CD14-positive monocyte (primary cell): ENCODE data around the gene PSMG1. TPM values are rescaled to one million over a fixed set of nuclear protein-coding genes. Genes with fewer than 3 reads are reported as not detected.
"Not testable (repeated sequence)": the region's sequence is repeated elsewhere in the genome, so short reads cannot be mapped to it uniquely, and the experiment has no call there.

Source experiments
- DNase-seq, 3 donors: peaks; one replicate each; pipeline ENCODE4 v3.0.0-alpha.2; 2011 to 2022
- H2AFZ ChIP-seq: 2 replicates; pipeline ENCODE4 v1.6.0; 2012; ENCODE audit warnings: mild to moderate bottlenecking, low read depth, low read length, inconsistent platforms; ENCODE audit not compliant: insufficient read depth, poor library complexity, severe bottlenecking
- H3K27ac ChIP-seq, 2 donors: 1 replicate in 1 of 2; 2 replicates in 1 of 2; pipeline ENCODE4 v1.5.1; 2012 to 2013; ENCODE audit warnings: low read length in 2 of 2, control low read depth in 1 of 2, inconsistent platforms in 1 of 2, low read depth in 1 of 2, mild to moderate bottlenecking in 1 of 2
- H3K27me3 ChIP-seq, 2 donors: one replicate each; pipeline versions ENCODE4 v1.6.0 to v1.6.1; 2011 to 2013; ENCODE audit warnings: low read length in 2 of 2; ENCODE audit not compliant: control insufficient read depth in 2 of 2, insufficient read depth in 2 of 2
- H3K36me3 ChIP-seq, 2 donors: replicated peaks in 1 of 2; 1 replicate in 1 of 2; 2 replicates in 1 of 2; pipeline versions ENCODE4 v1.5.1 to v1.6.1; 2012 to 2013; ENCODE audit warnings: low read length in 2 of 2, control low read depth in 1 of 2, inconsistent platforms in 1 of 2, mild to moderate bottlenecking in 1 of 2; ENCODE audit not compliant: insufficient read depth in 2 of 2, control insufficient read depth in 1 of 2
- H3K4me1 ChIP-seq, 2 donors: 1 replicate in 1 of 2; 2 replicates in 1 of 2; pipeline versions ENCODE4 v1.5.1 to v1.6.1; 2012 to 2013; ENCODE audit warnings: low read length in 2 of 2, control low read depth in 1 of 2, inconsistent platforms in 1 of 2, mild to moderate bottlenecking in 1 of 2, moderate library complexity in 1 of 2; ENCODE audit not compliant: insufficient read depth in 2 of 2, control insufficient read depth in 1 of 2
- H3K4me2 ChIP-seq: replicated peaks from 2 replicates; pipeline ENCODE3; 2012; ENCODE audit warnings: low read length, moderate library complexity, mild to moderate bottlenecking; ENCODE audit not compliant: poor library complexity, severe bottlenecking; ENCODE audit errors: extremely low read depth
- H3K4me3 ChIP-seq, 3 experiments: fragments of 200-600 bp in 1 of 3; sonication (generic) in 1 of 3; replicated peaks in 1 of 3; 1 replicate in 2 of 3; 2 replicates in 1 of 3; pipeline ENCODE4 v1.5.1; 2011 to 2013; ENCODE audit warnings: low read length in 3 of 3, mild to moderate bottlenecking in 3 of 3, control low read depth in 2 of 3, low read depth in 2 of 3, inconsistent platforms in 1 of 3, moderate library complexity in 1 of 3
- H3K79me2 ChIP-seq: 2 replicates; pipeline ENCODE4 v1.6.0; 2012; ENCODE audit warnings: mild to moderate bottlenecking, control low read depth, inconsistent platforms, low read length, moderate library complexity; ENCODE audit not compliant: insufficient read depth
- H3K9ac ChIP-seq: 2 replicates; pipeline ENCODE4 v1.6.0; 2017; ENCODE audit warnings: low read length, mild to moderate bottlenecking; ENCODE audit not compliant: insufficient read depth, poor library complexity, severe bottlenecking
- H3K9me3 ChIP-seq, 2 donors: replicated peaks in 1 of 2; 1 replicate in 1 of 2; 2 replicates in 1 of 2; pipeline versions ENCODE4 v1.5.1 to v1.6.1; 2012 to 2013; ENCODE audit warnings: low read length in 2 of 2, control low read depth in 1 of 2; ENCODE audit not compliant: control insufficient read depth in 1 of 2, insufficient read depth in 1 of 2
- H4K20me1 ChIP-seq: 2 replicates; pipeline ENCODE4 v1.6.0; 2012; ENCODE audit warnings: mild to moderate bottlenecking, low read length, control low read depth, moderate library complexity; ENCODE audit not compliant: insufficient read depth
- H3K27ac Mint-ChIP-seq, 7 donors: one replicate each; pipeline ENCODE4 v1.8.0; 2020; ENCODE audit warnings: mild to moderate bottlenecking in 7 of 7, mixed read lengths in 7 of 7, moderate library complexity in 6 of 7, inconsistent platforms in 2 of 7
- H3K27me3 Mint-ChIP-seq, 3 donors: one replicate each; pipeline ENCODE4 v1.8.0; 2021 to 2022; ENCODE audit warnings: low read depth in 3 of 3, mild to moderate bottlenecking in 3 of 3, mixed read lengths in 3 of 3, moderate library complexity in 3 of 3, inconsistent platforms in 1 of 3
- H3K36me3 Mint-ChIP-seq, 2 donors: one replicate each; pipeline ENCODE4 v1.8.0; 2020; ENCODE audit warnings: mixed read lengths in 2 of 2, inconsistent platforms in 1 of 2, mild to moderate bottlenecking in 1 of 2
- H3K4me1 Mint-ChIP-seq: one replicate; pipeline ENCODE4 v1.8.0; 2020; ENCODE audit warnings: mild to moderate bottlenecking, mixed read lengths
- H3K4me3 Mint-ChIP-seq, 2 donors: one replicate each; pipeline ENCODE4 v1.8.0; 2020; ENCODE audit warnings: mild to moderate bottlenecking in 2 of 2, mixed read lengths in 2 of 2, moderate library complexity in 1 of 2
- H3K9me3 Mint-ChIP-seq, 7 donors: one replicate each; pipeline ENCODE4 v1.8.0; 2020 to 2022; ENCODE audit warnings: mixed read lengths in 7 of 7, mild to moderate bottlenecking in 6 of 7, moderate library complexity in 6 of 7, inconsistent platforms in 2 of 7
- WGBS: methylation state at CpG from one replicate; pipeline ENCODE4 v1.1.5; 2013; ENCODE audit warnings: missing lambda C conversion rate; ENCODE audit not compliant: insufficient coverage; 5-methylcytosine and 5-hydroxymethylcytosine counted together
- intact Hi-C, 2 donors: fragments of 100-400 bp; cut with micrococcal nuclease; formaldehyde crosslinking; loops; one replicate each; pipeline versions ENCODE4 v1.15.0 to v1.15.1; 2023
- polyA plus RNA-seq, 3 donors: library from polyadenylated mRNA; depleted of rRNA in 1 of 3; unstranded in 2 of 3; stranded (reverse) in 1 of 3; fragments of 300-500 nt in 2 of 3; fragments of >200 nt in 1 of 3; fragmentation: Illumina TruSeq in 2 of 3; gene quantifications; 1 replicate in 2 of 3; 2 replicates in 1 of 3; pipeline ENCODE4 v1.2.3, GENCODE V29; 2012 to 2021
- TF ChIP-seq, protein P1 (sequence below): fragments of 200-600 bp; IDR thresholded peaks from one replicate; pipeline ENCODE4 v1.8.0; 2022; ENCODE audit warnings: antibody characterized with exemption, mild to moderate bottlenecking

PSMG1 gene
- polyA plus RNA-seq, 3 donors, result 8.5 to 29.2 (median 26.2) TPM

DNA sequence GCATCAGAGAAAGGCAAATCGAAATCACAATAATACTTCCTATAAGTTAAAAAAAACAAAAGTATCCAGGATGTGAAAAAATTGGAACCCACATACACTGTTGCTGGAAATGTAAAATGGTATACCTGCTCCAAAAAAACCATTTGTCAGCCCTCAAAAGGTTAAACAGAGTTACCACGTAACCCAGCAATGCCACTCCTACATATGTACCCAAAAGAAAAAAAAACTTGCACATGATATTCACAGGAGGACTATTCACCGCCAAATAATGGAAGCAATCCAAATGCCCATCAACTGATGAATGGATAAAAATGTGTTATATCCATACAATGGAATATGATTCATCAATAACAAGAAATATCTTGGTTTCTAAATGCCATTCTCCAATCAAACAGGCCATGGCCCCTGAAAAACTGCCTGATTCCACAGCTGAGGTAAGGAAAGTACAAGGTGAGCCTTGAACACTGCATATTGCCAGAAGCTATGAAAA is 38.8 kb upstream of the PSMG1 start:
- peaks cover 81 to 97% of the 10 kb centered on the region in 2 donors for H3K36me3 ChIP-seq
- TF ChIP-seq, protein P1, sequence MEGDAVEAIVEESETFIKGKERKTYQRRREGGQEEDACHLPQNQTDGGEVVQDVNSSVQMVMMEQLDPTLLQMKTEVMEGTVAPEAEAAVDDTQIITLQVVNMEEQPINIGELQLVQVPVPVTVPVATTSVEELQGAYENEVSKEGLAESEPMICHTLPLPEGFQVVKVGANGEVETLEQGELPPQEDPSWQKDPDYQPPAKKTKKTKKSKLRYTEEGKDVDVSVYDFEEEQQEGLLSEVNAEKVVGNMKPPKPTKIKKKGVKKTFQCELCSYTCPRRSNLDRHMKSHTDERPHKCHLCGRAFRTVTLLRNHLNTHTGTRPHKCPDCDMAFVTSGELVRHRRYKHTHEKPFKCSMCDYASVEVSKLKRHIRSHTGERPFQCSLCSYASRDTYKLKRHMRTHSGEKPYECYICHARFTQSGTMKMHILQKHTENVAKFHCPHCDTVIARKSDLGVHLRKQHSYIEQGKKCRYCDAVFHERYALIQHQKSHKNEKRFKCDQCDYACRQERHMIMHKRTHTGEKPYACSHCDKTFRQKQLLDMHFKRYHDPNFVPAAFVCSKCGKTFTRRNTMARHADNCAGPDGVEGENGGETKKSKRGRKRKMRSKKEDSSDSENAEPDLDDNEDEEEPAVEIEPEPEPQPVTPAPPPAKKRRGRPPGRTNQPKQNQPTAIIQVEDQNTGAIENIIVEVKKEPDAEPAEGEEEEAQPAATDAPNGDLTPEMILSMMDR, result no peak
- H3K36me3 Mint-ChIP-seq, result peaks cover 69 to 83% of the 10 kb centered on the region in 2 donors
- H3K79me2 ChIP-seq, result no peaks in the 10 kb centered on the region
- no peak for DNase-seq
- no peak overlapping the region for H3K4me3 Mint-ChIP-seq
- no peak overlapping the region for H3K4me3 ChIP-seq
- no peaks in the 10 kb centered on the region for H3K9me3 Mint-ChIP-seq
- intact Hi-C loops, result no loop called here
- no peaks in the 10 kb centered on the region for H3K4me1 Mint-ChIP-seq
- H3K4me2 ChIP-seq, result no peak overlapping the region
- no peaks in the 10 kb centered on the region for H4K20me1 ChIP-seq
- H3K9me3 ChIP-seq, result no peaks in the 10 kb centered on the region
- no peak overlapping the region for H2AFZ ChIP-seq
- H3K27me3 Mint-ChIP-seq, result no peaks in the 10 kb centered on the region
- H3K27me3 ChIP-seq, result no peaks in the 10 kb centered on the region
- WGBS, result no CpG with 5 or more reads among the region's 3 CpGs
- H3K27ac ChIP-seq, result no peak overlapping the region
- H3K9ac ChIP-seq, result no peak overlapping the region
- no peaks in the 10 kb centered on the region for H3K4me1 ChIP-seq
- H3K27ac Mint-ChIP-seq, result peak overlapping the region in 2 of 7 donors; percentile 7 to 68

GRCh38 chr21:39221282-39221996 is 38.2 kb upstream of the PSMG1 start:
- Histone ChIP-seq H4K20me1 (no peaks in the 10 kb centered on the region), H3K9ac (no peak overlapping the region), H3K4me1 (no peaks in the 10 kb centered on the region), H3K36me3 (peaks cover 75 to 95% of the 10 kb centered on the region in 2 donors), H3K79me2 (no peaks in the 10 kb centered on the region), H3K27me3 (no peaks in the 10 kb centered on the region), H3K4me3 (no peak overlapping the region), H2AFZ (no peak overlapping the region), H3K9me3 (no peaks in the 10 kb centered on the region), H3K4me2 (no peak overlapping the region), H3K27ac (no peak overlapping the region)
- no peaks in the 10 kb centered on the region for H3K27me3 Mint-ChIP-seq
- intact Hi-C loops, result no loop called here
- DNase-seq, result no peak
- H3K27ac Mint-ChIP-seq, result peak overlapping the region in 2 of 7 donors; percentile 7 to 68
- no peak overlapping the region for H3K4me3 Mint-ChIP-seq
- no peaks in the 10 kb centered on the region for H3K9me3 Mint-ChIP-seq
- H3K36me3 Mint-ChIP-seq, result peaks cover 67 to 81% of the 10 kb centered on the region in 2 donors
- TF ChIP-seq, protein P1, result no peak
- WGBS, result 100% methylated on average over 3 of the region's 7 CpGs
- no peaks in the 10 kb centered on the region for H3K4me1 Mint-ChIP-seq

DNA sequence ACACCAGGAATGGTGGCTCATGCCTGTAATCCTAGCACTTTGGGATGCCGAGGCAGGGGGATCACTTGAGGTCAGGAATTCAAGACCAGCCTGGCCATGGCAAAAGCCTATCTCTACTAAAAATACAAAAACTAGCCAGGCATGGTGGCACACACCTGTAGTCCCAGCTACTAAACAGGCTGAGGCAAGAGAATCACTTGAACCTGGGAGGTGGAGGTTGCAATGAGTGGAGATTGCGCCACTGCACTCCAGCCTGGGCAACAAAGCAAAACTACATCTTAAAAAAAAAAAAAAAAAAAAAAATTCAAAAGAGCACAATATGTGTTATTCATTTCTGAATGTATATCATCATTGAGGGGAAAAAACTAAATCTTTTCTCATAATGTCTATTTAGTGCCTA is 37.6 kb upstream of the PSMG1 start:
- intact Hi-C loops, H3K4me3 Mint-ChIP-seq: not testable (repeated sequence)

More for the DNA sequence above, 37.6 kb upstream of the PSMG1 start:
- not testable (repeated sequence) for H3K4me1 ChIP-seq, H3K4me2 ChIP-seq, H2AFZ ChIP-seq, H3K27ac Mint-ChIP-seq, H3K27me3 Mint-ChIP-seq, H3K9me3 Mint-ChIP-seq, H3K27me3 ChIP-seq, H3K4me1 Mint-ChIP-seq, H3K9me3 ChIP-seq, H3K9ac ChIP-seq, H3K4me3 ChIP-seq, H4K20me1 ChIP-seq, DNase-seq, H3K79me2 ChIP-seq, H3K27ac ChIP-seq
- H3K36me3 Mint-ChIP-seq, result peaks cover 66 to 81% of the 10 kb centered on the region in 2 donors
- no CpG with 5 or more reads among the region's 2 CpGs for WGBS
- H3K36me3 ChIP-seq, result peaks cover 72 to 95% of the 10 kb centered on the region in 2 donors
